CD4-positive, alpha-beta memory T cell (primary cell): ENCODE results near the gene TRIM32. TPM values are rescaled to one million over a fixed set of nuclear protein-coding genes. Genes with fewer than 3 reads are reported as not detected.
A peak's percentile ranks its signal among the peaks of the same experiment; 100 is the strongest.

Experiments
- CTCF ChIA-PET: fragments of 350-600 bp; sonication (Branson Sonifier 250); formaldehyde crosslinking; loops from one replicate; lab custom pipeline; 2021; ENCODE audit warnings: inconsistent platforms; ENCODE audit not compliant: partially characterized antibody; lab: Charles Lee
- POLR2A ChIA-PET: fragments of 350-600 bp; sonication (Branson Sonifier 250); formaldehyde crosslinking; loops from one replicate; lab custom pipeline; 2021; ENCODE audit not compliant: partially characterized antibody; lab: Charles Lee
- DNase-seq, 5 donors: peaks; one replicate each; pipeline versions ENCODE4 v3.0.0 to v3.0.0-alpha.2; 2020 to 2022; ENCODE audit warnings: mixed read lengths in 1 of 5
- H3K27ac ChIP-seq: one replicate; pipeline ENCODE4 v1.7.0; 2013; ENCODE audit warnings: low read depth, low read length
- H3K27me3 ChIP-seq: 2 replicates; pipeline ENCODE4 v1.7.0; 2013; ENCODE audit warnings: mild to moderate bottlenecking, low read length, moderate library complexity; ENCODE audit not compliant: insufficient read depth
- H3K36me3 ChIP-seq: 2 replicates; pipeline ENCODE4 v1.7.0; 2013; ENCODE audit warnings: mild to moderate bottlenecking, low read length, moderate library complexity; ENCODE audit not compliant: insufficient read depth
- H3K4me1 ChIP-seq: 2 replicates; pipeline ENCODE4 v1.7.0; 2013; ENCODE audit warnings: mild to moderate bottlenecking, low read length, moderate library complexity; ENCODE audit not compliant: insufficient read depth
- H3K4me3 ChIP-seq, 2 donors: one replicate each; pipeline ENCODE4 v1.7.0; 2013; ENCODE audit warnings: low read length in 2 of 2, mild to moderate bottlenecking in 1 of 2
- H3K9me3 ChIP-seq, 2 donors: one replicate each; pipeline ENCODE4 v1.7.0; 2013; ENCODE audit warnings: low read length in 2 of 2, control low read depth in 1 of 2; ENCODE audit not compliant: control insufficient read depth in 1 of 2
- H3K27ac Mint-ChIP-seq, 7 donors: one replicate each; pipeline ENCODE4 v1.8.0; 2020 to 2021; ENCODE audit warnings: mixed read lengths in 7 of 7, mild to moderate bottlenecking in 6 of 7, inconsistent platforms in 3 of 7, moderate library complexity in 3 of 7
- H3K27me3 Mint-ChIP-seq, 2 donors: one replicate each; pipeline ENCODE4 v1.8.0; 2020 to 2021; ENCODE audit warnings: mixed read lengths in 2 of 2
- H3K36me3 Mint-ChIP-seq, 2 donors: one replicate each; pipeline ENCODE4 v1.8.0; 2020 to 2021; ENCODE audit warnings: mixed read lengths in 2 of 2, inconsistent platforms in 1 of 2, mild to moderate bottlenecking in 1 of 2
- H3K4me1 Mint-ChIP-seq, 4 donors: one replicate each; pipeline ENCODE4 v1.8.0; 2020 to 2021; ENCODE audit warnings: mixed read lengths in 4 of 4, mild to moderate bottlenecking in 1 of 4
- H3K4me3 Mint-ChIP-seq, 8 donors: one replicate each; pipeline ENCODE4 v1.8.0; 2020 to 2021; ENCODE audit warnings: mixed read lengths in 8 of 8, mild to moderate bottlenecking in 7 of 8, moderate library complexity in 6 of 8, inconsistent platforms in 3 of 8
- H3K9me3 Mint-ChIP-seq, 8 donors: one replicate each; pipeline ENCODE4 v1.8.0; 2020 to 2021; ENCODE audit warnings: mixed read lengths in 8 of 8, mild to moderate bottlenecking in 5 of 8, inconsistent platforms in 3 of 8, moderate library complexity in 1 of 8
- intact Hi-C: fragments of 100-400 bp; cut with micrococcal nuclease; formaldehyde crosslinking; loops from one replicate; pipeline ENCODE4 v1.15.1; 2023
- polyA plus RNA-seq, 2 donors: library from polyadenylated mRNA; unstranded; fragments of 300-500 nt; fragmentation: Illumina TruSeq; gene quantifications; one replicate each; pipeline ENCODE4 v1.2.3, GENCODE V29; 2021
- total RNA-seq, 2 experiments: library from RNA; stranded (reverse); gene quantifications; one replicate each; pipeline ENCODE4 v1.2.3, GENCODE V29; 2021

The TRIM32 gene
- total and polyA plus RNA-seq, 4 experiments from 2014 or later = 15.5 to 22.1 (median 19.4) TPM

DNA sequence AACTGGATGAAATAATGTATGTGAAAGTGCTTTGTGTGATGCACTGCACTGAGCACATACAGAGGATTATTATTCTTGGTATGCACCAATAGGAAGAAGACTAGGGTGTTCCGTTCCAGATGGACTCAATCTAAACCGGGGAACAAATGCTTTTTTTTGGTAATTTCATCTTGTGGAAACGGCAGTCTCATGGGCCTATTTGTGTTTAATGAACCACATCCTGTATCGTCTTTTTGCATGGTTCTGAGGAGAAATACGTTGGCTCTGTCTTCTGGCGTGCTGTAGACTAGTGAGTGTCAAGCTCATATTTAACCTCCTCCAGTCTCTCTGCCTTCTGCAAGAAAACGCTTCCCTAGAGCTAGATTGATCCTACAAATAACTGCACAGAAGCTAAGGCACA is 30.0 kb downstream of the TRIM32 start:
- H3K36me3 Mint-ChIP-seq = peaks cover 0 to 4% of the 10 kb centered on the region in 2 donors
- H3K4me3 Mint-ChIP-seq = peak overlapping the region in 1 of 8 donors; percentile 4
- CTCF ChIA-PET = interaction anchor here (1.5 to 1.7 kb wide), 2 partner anchors 10 to 19 kb away, joined by 3 read pairs; no protein-coding TSS in a partner anchor
- H3K9me3 ChIP-seq = no peaks in the 10 kb centered on the region
- no peak overlapping the region for H3K27ac ChIP-seq
- H3K4me1 ChIP-seq = no peaks in the 10 kb centered on the region
- H3K9me3 Mint-ChIP-seq = peaks cover 0 to 4% (median 0%) of the 10 kb centered on the region in 8 donors
- no peaks in the 10 kb centered on the region for H3K27me3 ChIP-seq
- H3K27me3 Mint-ChIP-seq = peaks cover 1 to 2% of the 10 kb centered on the region in 2 donors
- H3K36me3 ChIP-seq = no peaks in the 10 kb centered on the region
- POLR2A ChIA-PET = interaction anchor here (1.0 kb wide), 1 partner anchor 30 kb away, joined by 3 read pairs; the partner anchor contains the start of gene TRIM32
- H3K4me1 Mint-ChIP-seq = peaks cover 4 to 9% (median 6%) of the 10 kb centered on the region in 4 donors
- no peak overlapping the region for H3K4me3 ChIP-seq
- H3K27ac Mint-ChIP-seq = peak overlapping the region in 2 of 7 donors; percentile 21 to 49
- intact Hi-C loops = no loop called here
- no peak for DNase-seq

DNA sequence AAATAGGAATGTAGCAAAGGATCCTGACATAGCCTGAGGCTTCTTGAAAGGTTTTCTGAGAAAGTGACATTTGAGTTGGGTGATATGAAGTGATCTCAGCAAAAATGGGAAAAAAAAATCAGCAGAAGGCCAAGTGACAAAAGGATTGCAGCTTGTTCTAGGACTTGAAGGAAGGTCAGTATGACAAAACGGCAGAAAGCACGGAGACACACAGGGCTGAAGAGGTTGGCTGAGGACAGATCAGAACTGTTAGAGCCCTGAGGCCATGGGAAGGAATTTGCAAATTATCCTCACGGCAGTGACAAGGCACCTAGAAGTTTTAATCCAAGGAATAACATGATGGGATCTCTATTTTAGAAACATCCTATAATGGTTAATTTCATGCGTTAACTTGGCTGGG is 31.0 kb downstream of the TRIM32 start:
- no peaks in the 10 kb centered on the region for H3K4me1 ChIP-seq
- H3K27ac ChIP-seq = no peak overlapping the region
- CTCF ChIA-PET = interaction anchor here (1.5 to 1.7 kb wide), 2 partner anchors 9 to 18 kb away, joined by 3 read pairs; no protein-coding TSS in a partner anchor
- peaks cover 1 to 2% of the 10 kb centered on the region in 2 donors for H3K27me3 Mint-ChIP-seq
- no peaks in the 10 kb centered on the region for H3K27me3 ChIP-seq
- H3K4me3 ChIP-seq = no peak overlapping the region
- peaks cover 0 to 4% of the 10 kb centered on the region in 2 donors for H3K36me3 Mint-ChIP-seq
- H3K9me3 Mint-ChIP-seq = peaks cover 0 to 4% (median 0%) of the 10 kb centered on the region in 8 donors
- H3K9me3 ChIP-seq = no peaks in the 10 kb centered on the region
- H3K27ac Mint-ChIP-seq = peak overlapping the region in 1 of 7 donors; percentile 61
- no peak for DNase-seq
- H3K36me3 ChIP-seq = no peaks in the 10 kb centered on the region
- POLR2A ChIA-PET = interaction anchor here (1.0 kb wide), 1 partner anchor 30 kb away, joined by 3 read pairs; the partner anchor contains the start of gene TRIM32
- intact Hi-C loops = no loop called here
- H3K4me1 Mint-ChIP-seq = peaks cover 4 to 9% (median 6%) of the 10 kb centered on the region in 4 donors
- peak overlapping the region in 1 of 8 donors; percentile 69 for H3K4me3 Mint-ChIP-seq

DNA sequence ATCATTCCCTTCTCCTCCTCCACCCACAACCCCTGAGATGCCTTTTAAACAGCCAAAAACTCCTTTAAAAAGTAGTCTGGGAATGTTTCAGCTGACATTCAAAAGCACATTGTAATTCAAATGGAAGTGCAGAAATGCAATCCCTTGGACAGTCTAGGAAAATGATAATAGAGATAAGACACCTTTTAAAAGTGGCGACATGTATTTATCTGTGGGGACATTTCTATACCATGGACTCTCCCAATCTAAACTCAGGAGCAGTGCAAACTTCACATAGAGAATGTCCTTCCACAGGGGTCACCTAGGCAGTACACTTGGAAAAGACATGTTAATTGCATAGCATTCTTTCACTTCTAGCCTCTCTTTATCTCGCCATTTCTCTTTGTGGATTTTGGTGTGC is 33.0 kb downstream of the TRIM32 start:
- H3K27me3 ChIP-seq = no peaks in the 10 kb centered on the region
- no peak for DNase-seq
- Mint-ChIP-seq H3K4me1 (peaks cover 4 to 9% (median 6%) of the 10 kb centered on the region in 4 donors), H3K27ac (no peak overlapping the region), H3K27me3 (peaks cover 1 to 3% of the 10 kb centered on the region in 2 donors), H3K36me3 (peaks cover 0 to 4% of the 10 kb centered on the region in 2 donors), H3K9me3 (peaks cover 0 to 4% (median 0%) of the 10 kb centered on the region in 8 donors), H3K4me3 (no peak overlapping the region)
- H3K4me3 ChIP-seq = no peak overlapping the region
- no peaks in the 10 kb centered on the region for H3K36me3 ChIP-seq
- POLR2A ChIA-PET = no interaction called here
- no peaks in the 10 kb centered on the region for H3K9me3 ChIP-seq
- CTCF ChIA-PET = no interaction called here
- intact Hi-C loops = no loop called here
- H3K4me1 ChIP-seq = no peaks in the 10 kb centered on the region
- H3K27ac ChIP-seq = no peak overlapping the region

DNA sequence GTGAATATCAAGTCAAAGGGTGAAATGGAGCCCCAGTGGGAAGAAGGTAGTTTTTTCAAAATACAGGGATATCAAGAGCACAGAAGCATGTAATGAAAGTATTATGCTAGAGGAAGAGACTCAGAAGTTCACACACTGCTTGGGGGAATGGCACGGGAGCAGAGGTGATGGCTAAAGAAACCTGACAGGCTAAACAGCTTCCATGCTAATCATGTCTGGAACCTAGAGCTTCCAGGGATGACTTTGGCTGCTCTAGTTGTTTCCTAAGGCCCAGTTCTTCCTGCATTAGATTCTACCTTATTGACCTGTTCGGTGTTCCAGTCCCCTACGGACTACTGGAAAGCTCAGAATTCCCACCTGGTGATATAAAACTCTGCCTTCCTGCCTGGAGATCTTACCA is 34.3 kb downstream of the TRIM32 start:
- no peak overlapping the region for H3K4me3 Mint-ChIP-seq
- intact Hi-C loops = no loop called here
- Histone ChIP-seq H3K9me3 (no peaks in the 10 kb centered on the region), H3K4me1 (no peaks in the 10 kb centered on the region), H3K27ac (no peak overlapping the region), H3K36me3 (no peaks in the 10 kb centered on the region), H3K27me3 (no peaks in the 10 kb centered on the region), H3K4me3 (no peak overlapping the region)
- no peak overlapping the region for H3K27ac Mint-ChIP-seq
- POLR2A ChIA-PET = no interaction called here
- H3K27me3 Mint-ChIP-seq = peaks cover 1 to 3% of the 10 kb centered on the region in 2 donors
- H3K4me1 Mint-ChIP-seq = peaks cover 4 to 9% (median 6%) of the 10 kb centered on the region in 4 donors
- peaks cover 0 to 4% of the 10 kb centered on the region in 2 donors for H3K36me3 Mint-ChIP-seq
- H3K9me3 Mint-ChIP-seq = peaks cover 0 to 4% (median 0%) of the 10 kb centered on the region in 8 donors
- no peak for DNase-seq
- CTCF ChIA-PET = interaction anchor here (1.6 kb wide), 1 partner anchor 16 kb away, joined by 7 read pairs; no protein-coding TSS in a partner anchor

DNA sequence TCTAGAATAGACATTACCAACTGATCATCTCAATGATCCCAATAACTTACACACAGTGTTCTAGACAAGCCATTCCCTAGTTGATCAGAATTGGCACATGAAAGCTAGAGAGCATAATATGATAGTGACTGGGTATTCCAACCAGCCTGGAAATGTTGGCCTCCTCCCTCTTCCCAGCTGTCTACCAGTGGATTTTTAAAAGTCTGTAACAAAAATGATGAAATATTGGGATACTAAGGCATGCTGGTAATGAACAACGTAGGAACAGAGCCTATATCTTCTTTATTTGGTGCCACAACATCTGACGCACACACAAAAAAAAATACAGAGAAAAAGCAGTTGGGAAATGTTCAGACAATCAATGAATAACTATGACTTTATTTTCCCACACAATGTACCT is 34.8 kb downstream of the TRIM32 start:
- CTCF ChIA-PET = interaction anchor here (1.6 kb wide), 1 partner anchor 15 kb away, joined by 7 read pairs; no protein-coding TSS in a partner anchor
- H3K9me3 ChIP-seq = no peaks in the 10 kb centered on the region
- peaks cover 0 to 4% of the 10 kb centered on the region in 2 donors for H3K36me3 Mint-ChIP-seq
- H3K9me3 Mint-ChIP-seq = peaks cover 0 to 4% (median 0%) of the 10 kb centered on the region in 8 donors
- peaks cover 4 to 6% (median 5%) of the 10 kb centered on the region in 4 donors for H3K4me1 Mint-ChIP-seq
- no peaks in the 10 kb centered on the region for H3K36me3 ChIP-seq
- DNase-seq = no peak
- POLR2A ChIA-PET = no interaction called here
- no peaks in the 10 kb centered on the region for H3K27me3 ChIP-seq
- H3K27ac Mint-ChIP-seq = no peak overlapping the region
- no peak overlapping the region for H3K4me3 ChIP-seq
- H3K4me3 Mint-ChIP-seq = no peak overlapping the region
- H3K4me1 ChIP-seq = no peaks in the 10 kb centered on the region
- H3K27ac ChIP-seq = no peak overlapping the region
- peaks cover 1 to 3% of the 10 kb centered on the region in 2 donors for H3K27me3 Mint-ChIP-seq
- intact Hi-C loops = no loop called here

DNA sequence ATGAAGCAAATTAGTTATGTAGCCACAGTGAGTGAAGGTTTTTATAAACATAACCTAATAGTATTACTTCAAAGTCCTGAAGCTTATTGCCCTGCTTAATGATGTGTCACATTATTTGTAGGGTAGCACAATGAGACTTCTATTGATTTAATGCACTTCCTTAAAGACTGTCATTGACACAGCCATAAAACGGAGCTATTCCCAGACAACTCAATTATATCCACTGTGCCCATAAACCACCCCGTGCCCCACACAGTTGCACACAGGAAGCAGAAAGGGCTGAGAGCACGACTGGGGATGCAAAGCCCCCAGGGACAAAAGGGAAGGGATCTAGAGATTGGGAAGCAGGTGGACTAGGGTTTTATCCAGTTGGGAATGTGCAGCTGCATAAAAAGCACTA is 37.0 kb downstream of the TRIM32 start:
- CTCF ChIA-PET = interaction anchor here (1.1 kb wide), 1 partner anchor 12 kb away, joined by 4 read pairs; no protein-coding TSS in a partner anchor
- Mint-ChIP-seq H3K4me3 (no peak overlapping the region), H3K36me3 (no peaks in the 10 kb centered on the region), H3K27ac (no peak overlapping the region), H3K4me1 (peaks cover 0 to 5% (median under 1%) of the 10 kb centered on the region in 4 donors), H3K27me3 (peaks cover 0 to 3% of the 10 kb centered on the region in 2 donors), H3K9me3 (peaks cover 0 to 4% (median 0%) of the 10 kb centered on the region in 8 donors)
- no peak overlapping the region for H3K27ac ChIP-seq
- no peak overlapping the region for H3K4me3 ChIP-seq
- no peaks in the 10 kb centered on the region for H3K4me1 ChIP-seq
- H3K9me3 ChIP-seq = no peaks in the 10 kb centered on the region
- POLR2A ChIA-PET = no interaction called here
- no peaks in the 10 kb centered on the region for H3K36me3 ChIP-seq
- intact Hi-C loops = no loop called here
- no peaks in the 10 kb centered on the region for H3K27me3 ChIP-seq
- DNase-seq = no peak

DNA sequence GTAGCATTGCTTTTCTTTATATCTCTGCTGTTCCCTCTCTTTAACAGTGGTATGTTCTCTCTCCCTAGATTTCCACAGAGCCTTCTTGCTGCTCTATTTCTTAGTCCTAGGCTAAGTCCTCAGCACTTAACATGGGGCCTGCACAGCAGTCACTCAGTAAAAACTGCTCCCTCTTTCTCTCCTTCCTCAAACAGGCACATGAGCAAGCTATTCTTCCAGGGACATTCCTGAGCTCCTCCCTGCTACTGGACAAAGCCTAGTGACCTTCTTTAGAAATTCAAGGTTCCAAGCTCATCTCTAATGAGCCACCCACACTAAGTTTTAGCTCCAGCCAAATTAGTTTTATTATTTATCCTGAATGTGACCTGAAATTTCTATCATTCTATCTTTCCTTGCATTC is 39.5 kb downstream of the TRIM32 start:
- H3K4me3 ChIP-seq = no peak overlapping the region

More for the DNA sequence above, 39.5 kb downstream of the TRIM32 start:
- H3K9me3 Mint-ChIP-seq = no peaks in the 10 kb centered on the region
- H3K27me3 Mint-ChIP-seq = peaks cover 0 to 5% of the 10 kb centered on the region in 2 donors
- H3K4me3 Mint-ChIP-seq = no peak overlapping the region
- peaks cover 0 to 5% (median under 1%) of the 10 kb centered on the region in 4 donors for H3K4me1 Mint-ChIP-seq
- ChIA-PET POLR2A (no interaction called here), CTCF (interaction anchor here (1.2 to 3.8 kb wide), 2 partner anchors 9 to 11 kb away, joined by 3 to 9 read pairs; no protein-coding TSS in a partner anchor)
- H3K27ac Mint-ChIP-seq = no peak overlapping the region
- DNase-seq = no peak
- no peaks in the 10 kb centered on the region for H3K36me3 Mint-ChIP-seq
- H3K4me1 ChIP-seq = no peaks in the 10 kb centered on the region
- H3K9me3 ChIP-seq = no peaks in the 10 kb centered on the region
- no peak overlapping the region for H3K27ac ChIP-seq
- intact Hi-C loops = no loop called here
- H3K27me3 ChIP-seq = no peaks in the 10 kb centered on the region
- H3K36me3 ChIP-seq = no peaks in the 10 kb centered on the region
